Sigmoid colon (tissue), 7 donors: Measurements from ENCODE around the gene APBA3. TPM values are rescaled to one million over a fixed set of nuclear protein-coding genes. Genes with fewer than 3 reads are reported as not detected.

ENCODE experiments used
- DNase-seq: peaks from one replicate; pipeline ENCODE4 v3.0.0-alpha.2; 2019
- H3K27ac ChIP-seq, 4 donors: fragments of 200-600 bp; sonication (generic); one replicate each; pipeline ENCODE4 v1.5.1; 2016 to 2019; ENCODE audit warnings: mild to moderate bottlenecking in 1 of 4
- H3K27me3 ChIP-seq, 3 donors: fragments of 200-600 bp; sonication (generic); one replicate each; pipeline ENCODE4 v1.5.1; 2019; ENCODE audit warnings: mild to moderate bottlenecking in 1 of 3
- H3K36me3 ChIP-seq, 4 donors: fragments of 200-600 bp; sonication (generic); one replicate each; pipeline ENCODE4 v1.5.1; 2016 to 2019
- H3K4me1 ChIP-seq, 4 donors: fragments of 200-600 bp; sonication (generic); one replicate each; pipeline ENCODE4 v1.5.1; 2017 to 2019
- H3K4me3 ChIP-seq, 4 donors: fragments of 200-600 bp; sonication (generic); one replicate each; pipeline ENCODE4 v1.5.1; 2017 to 2019; ENCODE audit warnings: mild to moderate bottlenecking in 2 of 4, moderate library complexity in 1 of 4
- H3K9me3 ChIP-seq, 4 donors: fragments of 200-600 bp in 3 of 4; sonication (generic) in 3 of 4; one replicate each; pipeline versions ENCODE4 v1.5.1 to v1.6.1; 2013 to 2019
- EP300 ChIP-seq, 4 donors: sonication (generic); formaldehyde crosslinking; IDR thresholded peaks; one replicate each; pipeline ENCODE4 v1.6.1; 2017; ENCODE audit warnings: antibody characterized with exemption in 4 of 4
- POLR2A ChIP-seq, 2 donors: fragments of 450-650 bp; IDR thresholded peaks; one replicate each; pipeline ENCODE4 v1.6.1; 2016; ENCODE audit warnings: antibody characterized with exemption in 2 of 2, mild to moderate bottlenecking in 2 of 2, moderate library complexity in 2 of 2
- POLR2AphosphoS5 ChIP-seq, 4 donors: sonication (generic); formaldehyde crosslinking; IDR thresholded peaks; one replicate each; pipeline ENCODE4 v1.6.1; 2017; ENCODE audit warnings: antibody characterized with exemption in 4 of 4
- WGBS, 2 donors: extraction: QIAGEN DNeasy Blood & Tissue Kit; methylation state at CpG; one replicate each; pipeline ENCODE4 v1.1.7; 2013; 5-methylcytosine and 5-hydroxymethylcytosine counted together
- intact Hi-C: fragments of 100-400 bp; cut with DNase I; formaldehyde crosslinking; loops from one replicate; pipeline ENCODE4 v1.15.1; 2023
- polyA plus RNA-seq, 3 donors: library from polyadenylated mRNA; stranded (reverse); fragments of 200-250 nt; gene quantifications; one replicate each; pipeline ENCODE4 v1.2.3, GENCODE V29; 2013
- small RNA-seq, 3 donors: library from RNA; depleted of rRNA; stranded (forward); fragments of <200 nt; gene quantifications; one replicate each; pipeline ENCODE3, GENCODE V24; 2016
- total RNA-seq, 4 donors: library from RNA; depleted of rRNA; stranded (reverse); fragments of >200 nt; gene quantifications; one replicate each; pipeline ENCODE4 v1.1.0, GENCODE V29; 2016
- TF ChIP-seq, protein P1 (sequence below), 4 experiments: fragments of 450-650 bp in 3 of 4; fragments of 200-600 bp in 1 of 4; IDR thresholded peaks; one replicate each; pipeline ENCODE4 v1.5.1; 2016 to 2019; ENCODE audit warnings: antibody characterized with exemption in 4 of 4, mild to moderate bottlenecking in 3 of 4, moderate library complexity in 2 of 4
- donor health status: healthy with polysubstance abuse.
- donor health status: Bipolar disorder and iron deficiency.
- donor health status: healthy.

APBA3 gene
- total and polyA plus RNA-seq, 7 donors, result 12.0 to 42.9 (median 17.8) TPM

DNA sequence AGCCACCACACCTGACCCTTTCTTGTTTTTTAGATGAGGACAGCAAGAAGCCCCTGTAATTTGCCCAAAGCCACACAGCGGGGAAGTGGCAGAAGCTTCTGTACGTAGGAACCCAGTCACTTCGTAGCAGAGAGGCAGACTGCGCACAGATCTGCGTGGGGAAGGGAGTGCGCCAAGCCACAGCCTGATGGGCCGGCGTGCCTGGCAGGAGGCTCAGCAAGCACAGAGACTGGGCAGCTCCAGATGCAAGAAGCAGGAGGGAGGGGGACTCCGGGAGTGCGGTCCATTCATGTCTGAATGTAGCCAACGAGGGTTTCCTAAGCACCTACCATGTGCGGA is 53.7 kb downstream of the APBA3 start:
- H3K36me3 ChIP-seq, result no peaks in the 10 kb centered on the region
- no peak overlapping the region for H3K27ac ChIP-seq
- peaks cover 0 to 8% (median 3%) of the 10 kb centered on the region in 4 donors for H3K4me1 ChIP-seq
- TF ChIP-seq, protein P1, sequence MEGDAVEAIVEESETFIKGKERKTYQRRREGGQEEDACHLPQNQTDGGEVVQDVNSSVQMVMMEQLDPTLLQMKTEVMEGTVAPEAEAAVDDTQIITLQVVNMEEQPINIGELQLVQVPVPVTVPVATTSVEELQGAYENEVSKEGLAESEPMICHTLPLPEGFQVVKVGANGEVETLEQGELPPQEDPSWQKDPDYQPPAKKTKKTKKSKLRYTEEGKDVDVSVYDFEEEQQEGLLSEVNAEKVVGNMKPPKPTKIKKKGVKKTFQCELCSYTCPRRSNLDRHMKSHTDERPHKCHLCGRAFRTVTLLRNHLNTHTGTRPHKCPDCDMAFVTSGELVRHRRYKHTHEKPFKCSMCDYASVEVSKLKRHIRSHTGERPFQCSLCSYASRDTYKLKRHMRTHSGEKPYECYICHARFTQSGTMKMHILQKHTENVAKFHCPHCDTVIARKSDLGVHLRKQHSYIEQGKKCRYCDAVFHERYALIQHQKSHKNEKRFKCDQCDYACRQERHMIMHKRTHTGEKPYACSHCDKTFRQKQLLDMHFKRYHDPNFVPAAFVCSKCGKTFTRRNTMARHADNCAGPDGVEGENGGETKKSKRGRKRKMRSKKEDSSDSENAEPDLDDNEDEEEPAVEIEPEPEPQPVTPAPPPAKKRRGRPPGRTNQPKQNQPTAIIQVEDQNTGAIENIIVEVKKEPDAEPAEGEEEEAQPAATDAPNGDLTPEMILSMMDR (IDR thresholded peaks at IDR 0.05), result no peak
- TF ChIP-seq POLR2A (IDR thresholded peaks at IDR 0.05), result no peak
- no peak for TF ChIP-seq EP300 (IDR thresholded peaks at IDR 0.05)
- no peak for TF ChIP-seq POLR2AphosphoS5 (IDR thresholded peaks at IDR 0.05)
- peaks cover 0 to 3% (median 0%) of the 10 kb centered on the region in 3 donors for H3K27me3 ChIP-seq
- 22 to 73% methylated on average over 12 of the region's 12 CpGs for WGBS, 2 donors
- no peak for DNase-seq
- intact Hi-C loops, result no loop called here
- H3K4me3 ChIP-seq, result no peak overlapping the region
- H3K9me3 ChIP-seq, result no peaks in the 10 kb centered on the region

DNA sequence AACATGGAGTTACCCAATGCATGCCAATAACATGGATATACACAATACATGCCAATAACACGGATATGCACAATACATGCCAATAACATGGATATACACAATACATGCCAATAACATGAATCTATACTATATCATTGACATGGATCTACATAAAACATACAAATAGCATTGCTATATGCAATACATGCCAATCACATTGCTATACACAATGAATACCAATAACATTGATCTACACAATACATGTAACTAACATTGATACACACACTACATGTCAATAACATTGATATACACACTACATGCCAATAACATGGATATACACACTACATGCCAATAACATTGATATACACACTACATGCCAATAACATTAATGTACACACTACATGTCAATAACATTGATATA is 60.3 kb downstream of the APBA3 start:
- Histone ChIP-seq H3K36me3 (no peaks in the 10 kb centered on the region), H3K27ac (no peak overlapping the region), H3K27me3 (no peaks in the 10 kb centered on the region), H3K4me3 (no peak overlapping the region), H3K4me1 (peaks cover 0 to 29% (median 24%) of the 10 kb centered on the region in 4 donors), H3K9me3 (no peaks in the 10 kb centered on the region)
- no peak for DNase-seq
- WGBS, 2 donors, result 11 to 19% methylated on average over 1 of the region's 1 CpG
- TF ChIP-seq, protein P1 (IDR thresholded peaks at IDR 0.05), result no peak
- TF ChIP-seq POLR2AphosphoS5 (IDR thresholded peaks at IDR 0.05), result no peak
- no peak for TF ChIP-seq POLR2A (IDR thresholded peaks at IDR 0.05)
- no peak for TF ChIP-seq EP300 (IDR thresholded peaks at IDR 0.05)
- intact Hi-C loops, result no loop called here

Small RNAs within 50 kb of the gene (small RNA-seq; reads per million reads assigned to genes)
- gene AC005777.1, result 0 reads per million in 3 donors

Other genes with a start within 250 kb of the APBA3 start
- 1 to 10 TPM in 1 of 4 donors, not detected in 3; 1.4 TPM for gene TEKTIP1, start 222.5 kb downstream of the APBA3 start, total RNA-seq
- gene TEKTIP1, start 222.5 kb downstream of the APBA3 start, polyA plus RNA-seq, result 1 to 10 TPM in 1 of 3 donors, not detected in 2; 1.5 TPM
- gene MFSD12, start 204.1 kb downstream of the APBA3 start, total RNA-seq, result 10 to 100 TPM; 13.7 to 36.0 (median 22.6) TPM
- 10 to 100 TPM in 1 of 3 donors, 1 to 10 TPM in 2; 2.4 to 53.5 (median 8.6) TPM for gene MFSD12, start 204.1 kb downstream of the APBA3 start, polyA plus RNA-seq
- gene HMG20B, start 188.7 kb downstream of the APBA3 start, total RNA-seq, result 100 to 1,000 TPM; 105 to 148 (median 120) TPM
- gene HMG20B, start 188.7 kb downstream of the APBA3 start, polyA plus RNA-seq, result 10 to 100 TPM; 61.3 to 85.9 (median 78.2) TPM
- under 1 TPM in 2 of 4 donors, not detected in 2; under 0.01 to 0.83 TPM for gene GIPC3, start 176.2 kb downstream of the APBA3 start, total RNA-seq
- 1 to 10 TPM in 1 of 3 donors, not detected in 2; 1.0 TPM for gene GIPC3, start 176.2 kb downstream of the APBA3 start, polyA plus RNA-seq
- 1 to 10 TPM in 1 of 4 donors, under 1 TPM in 3; 0.36 to 3.6 (median 0.68) TPM for gene TBXA2R, start 154.8 kb downstream of the APBA3 start, total RNA-seq
- gene TBXA2R, start 154.8 kb downstream of the APBA3 start, polyA plus RNA-seq, result 1 to 10 TPM in 1 of 3 donors, under 1 TPM in 1, not detected in 1; 0.69 to 1.4 TPM
- gene CACTIN, start 134.9 kb downstream of the APBA3 start, total RNA-seq, result 10 to 100 TPM; 15.5 to 23.9 (median 23.4) TPM
- gene CACTIN, start 134.9 kb downstream of the APBA3 start, polyA plus RNA-seq, result 10 to 100 TPM in 1 of 3 donors, 1 to 10 TPM in 2; 6.2 to 20.5 (median 9.0) TPM
- gene PIP5K1C, start 61.2 kb downstream of the APBA3 start, total RNA-seq, result 10 to 100 TPM; 27.8 to 68.7 (median 44.2) TPM
- 10 to 100 TPM in 2 of 3 donors, 1 to 10 TPM in 1; 7.8 to 21.0 (median 11.6) TPM for gene PIP5K1C, start 61.2 kb downstream of the APBA3 start, polyA plus RNA-seq
- 1 to 10 TPM in 1 of 4 donors, under 1 TPM in 2, not detected in 1; 0.33 to 2.8 (median 0.36) TPM for gene TJP3, start 53.3 kb downstream of the APBA3 start, total RNA-seq
- 100 to 1,000 TPM; 158 to 245 (median 168) TPM for gene TJP3, start 53.3 kb downstream of the APBA3 start, polyA plus RNA-seq
- gene MRPL54, start 990 bp upstream of the APBA3 start, total RNA-seq, result 100 to 1,000 TPM in 3 of 4 donors, 10 to 100 TPM in 1; 80.6 to 123 (median 103) TPM
- 100 to 1,000 TPM in 2 of 3 donors, 10 to 100 TPM in 1; 87.7 to 185 (median 168) TPM for gene MRPL54, start 990 bp upstream of the APBA3 start, polyA plus RNA-seq
- gene RAX2, start 10.5 kb upstream of the APBA3 start, total RNA-seq, result not detected
- not detected for gene RAX2, start 10.5 kb upstream of the APBA3 start, polyA plus RNA-seq
- gene MATK, start 24.7 kb upstream of the APBA3 start, total RNA-seq, result 1 to 10 TPM in 1 of 4 donors, not detected in 3; 1.8 TPM
- 1 to 10 TPM in 2 of 3 donors, not detected in 1; 6.6 to 7.7 TPM for gene MATK, start 24.7 kb upstream of the APBA3 start, polyA plus RNA-seq
- gene ZFR2, start 107.3 kb upstream of the APBA3 start, total RNA-seq, result 1 to 10 TPM in 1 of 4 donors, under 1 TPM in 2, not detected in 1; under 0.01 to 1.2 (median 0.71) TPM
- under 1 TPM in 1 of 3 donors, not detected in 2; 0.22 TPM for gene ZFR2, start 107.3 kb upstream of the APBA3 start, polyA plus RNA-seq
- gene ATCAY, start 119.0 kb upstream of the APBA3 start, total RNA-seq, result 1 to 10 TPM; 1.5 to 3.8 (median 2.2) TPM
- gene ATCAY, start 119.0 kb upstream of the APBA3 start, polyA plus RNA-seq, result 1 to 10 TPM in 1 of 3 donors, not detected in 2; 1.6 TPM
- gene NMRK2, start 171.4 kb upstream of the APBA3 start, total RNA-seq, result under 1 TPM in 1 of 4 donors, not detected in 3; 0.71 TPM
- gene NMRK2, start 171.4 kb upstream of the APBA3 start, polyA plus RNA-seq, result 1 to 10 TPM in 1 of 3 donors, under 1 TPM in 2; 0.19 to 2.4 (median 0.69) TPM
- 100 to 1,000 TPM in 3 of 4 donors, 10 to 100 TPM in 1; 91.3 to 167 (median 125) TPM for gene DAPK3, start 209.4 kb upstream of the APBA3 start, total RNA-seq
- gene DAPK3, start 209.4 kb upstream of the APBA3 start, polyA plus RNA-seq, result 10 to 100 TPM; 38.4 to 66.8 (median 52.9) TPM
- gene EEF2, start 223.8 kb upstream of the APBA3 start, total RNA-seq, result 1,000 to 10,000 TPM; 1,842 to 2,448 (median 2,055) TPM
- 1,000 to 10,000 TPM in 2 of 3 donors, 100 to 1,000 TPM in 1; 906 to 1,654 (median 1,225) TPM for gene EEF2, start 223.8 kb upstream of the APBA3 start, polyA plus RNA-seq
- 10 to 100 TPM; 16.5 to 29.9 (median 19.3) TPM for gene PIAS4, start 246.0 kb upstream of the APBA3 start, total RNA-seq
- 10 to 100 TPM in 2 of 3 donors, 1 to 10 TPM in 1; 7.2 to 21.8 (median 15.0) TPM for gene PIAS4, start 246.0 kb upstream of the APBA3 start, polyA plus RNA-seq